Activated T-helper 2 cell treated with anti-CD3 and anti-CD28 coated beads, Interferon-gamma antibody, Interleukin-2, Interleukin-4, amounts not matched to agents 10 μg/mL and 5 μg/mL and 100 μg/mL, durations not matched to agents 14 hours and 24 hours and 36 hours (primary cell): Measurements from ENCODE around the gene S100A13. TPM values are rescaled to one million over a fixed set of nuclear protein-coding genes. Genes with fewer than 3 reads are reported as not detected.

Experiments used
- total RNA-seq: library from RNA; stranded (reverse); gene quantifications from 2 replicates; pipeline ENCODE4 v1.2.3, GENCODE V29; 2022

The S100A13 gene
- total RNA-seq, 1 donor from 2014 or later, result 3.9 TPM

Other genes with a start within 250 kb of the S100A13 start
- not detected in 2 replicates for gene S100A8, start 236.4 kb downstream of the S100A13 start, total RNA-seq
- not detected in 2 replicates for gene S100A7A, start 211.0 kb downstream of the S100A13 start, total RNA-seq
- not detected in 2 replicates for gene S100A7, start 166.9 kb downstream of the S100A13 start, total RNA-seq
- gene S100A6, start 91.5 kb downstream of the S100A13 start, total RNA-seq, result 209 and 229 TPM in 2 replicates
- gene S100A5, start 86.6 kb downstream of the S100A13 start, total RNA-seq, result 1.8 and 2.4 TPM in 2 replicates
- 175 and 181 TPM in 2 replicates for gene S100A4, start 81.7 kb downstream of the S100A13 start, total RNA-seq
- gene S100A3, start 78.2 kb downstream of the S100A13 start, total RNA-seq, result not detected in 2 replicates
- 0.44 and 0.75 TPM in 2 replicates for gene S100A2, start 61.7 kb downstream of the S100A13 start, total RNA-seq
- gene S100A16, start 14.4 kb downstream of the S100A13 start, total RNA-seq, result not detected in 2 replicates
- not detected in 2 replicates for gene S100A14, start 11.2 kb downstream of the S100A13 start, total RNA-seq
- gene S100A1, start 929 bp upstream of the S100A13 start, total RNA-seq, result not detected in 2 replicates
- gene CHTOP, start 6.6 kb upstream of the S100A13 start, total RNA-seq, result 94.6 and 98.7 TPM in 2 replicates
- 32.8 and 33.1 TPM in 2 replicates for gene SNAPIN, start 31.2 kb upstream of the S100A13 start, total RNA-seq
- gene ILF2, start 43.5 kb upstream of the S100A13 start, total RNA-seq, result 352 and 358 TPM in 2 replicates
- gene NPR1, start 51.2 kb upstream of the S100A13 start, total RNA-seq, result not detected in 2 replicates
- gene INTS3, start 100.5 kb upstream of the S100A13 start, total RNA-seq, result 53.8 and 54.0 TPM in 2 replicates
- gene SLC27A3, start 147.9 kb upstream of the S100A13 start, total RNA-seq, result 11.5 and 13.7 TPM in 2 replicates